ENCODE results near the gene MCM3. TPM values are rescaled to one million over a fixed set of nuclear protein-coding genes. Genes with fewer than 3 reads are reported as not detected.

The MCM3 gene
- total and polyA plus RNA-seq, 2 donors (not counting 1 experiment from before 2014, with no cell fraction given): 34.3 to 58.5 TPM

GRCh38 chr6:52305411-52305810 lies 20.9 kb upstream of the MCM3 start:
- Histone ChIP-seq H3K9ac (ENCODE audit: low read length) (peak overlapping the region; percentile 34), H3K4me3 (ENCODE audit: control extremely low read depth in 1 of 5, extremely low read depth in 1 of 5, insufficient read depth in 1 of 5, low read depth in 2 of 5, low read length in 4 of 5) (peak overlapping the region in 3 of 5 experiments; percentile 0 to 44 (median 23)), H4K20me1 (ENCODE audit: control insufficient read depth, insufficient read depth, low read length, poor library complexity, severe bottlenecking) (no peaks in the 10 kb centered on the region), H3K4me2 (replicated peaks; ENCODE audit: low read depth, low read length, poor library complexity, severe bottlenecking) (peak overlapping the region; percentile 62), H3K27me3 (replicated peaks in 1 of 4; ENCODE audit: control extremely low read depth in 1 of 4, control insufficient read depth in 3 of 4, insufficient read depth in 4 of 4, low read length in 3 of 4) (no peaks in the 10 kb centered on the region), H3K4me1 (ENCODE audit: control insufficient read depth in 2 of 2, insufficient read depth in 2 of 2, low read length in 2 of 2) (peaks cover 59 to 65% of the 10 kb centered on the region in 2 donors), H2AFZ (ENCODE audit: insufficient read depth, low read depth, low read length, poor library complexity, severe bottlenecking) (no peak overlapping the region), H3K36me3 (replicated peaks in 1 of 2; ENCODE audit: control extremely low read depth in 1 of 2, control insufficient read depth in 1 of 2, extremely low read depth in 1 of 2, insufficient read depth in 2 of 2, low read length in 1 of 2) (no peaks in the 10 kb centered on the region), H3K9me3 (ENCODE audit: control extremely low read depth in 1 of 3, control insufficient read depth in 2 of 3, insufficient read depth in 1 of 3, low read length in 2 of 3) (peaks cover 0 to 4% (median 0%) of the 10 kb centered on the region in 3 donors), H3K27ac (ENCODE audit: low read length in 2 of 2) (peak overlapping the region; percentile 92 to 94), H3K79me2 (ENCODE audit: control insufficient read depth, insufficient read depth, low read length) (no peaks in the 10 kb centered on the region)
- Mint-ChIP-seq H3K27me3 (no peaks in the 10 kb centered on the region), H3K27ac (peak overlapping the region; percentile 93), H3K4me3 (peak overlapping the region; percentile 80), H3K4me1 (peaks cover 64% of the 10 kb centered on the region), H3K9me3 (ENCODE audit: insufficient read depth) (no peaks in the 10 kb centered on the region)
- WGBS (ENCODE audit: insufficient coverage): no CpG with 5 or more reads among the region's 6 CpGs
- intact Hi-C loops (cut with micrococcal nuclease): loop anchor here (1.0 to 5.0 kb wide), 5 partner anchors 9 to 271 kb away; partner anchors contain the start of genes EFHC1 and MCM3
- POLR2A ChIA-PET: interaction anchor here (1.0 to 1.9 kb wide), 3 partner anchors 9 to 57 kb away, joined by 3 to 4 read pairs (median 4); partner anchors contain the start of genes MCM3 and PAQR8
- no peak for TF ChIP-seq EZH2 (IDR thresholded peaks at IDR 0.05; ENCODE audit: borderline replicate concordance, insufficient read depth, low read depth, low read length, poor library complexity, severe bottlenecking)
- CTCF ChIA-PET: interaction anchor here (0.8 to 4.2 kb wide), 7 partner anchors 9 to 102 kb away, joined by 3 to 29 read pairs (median 5); partner anchors contain the start of genes MCM3 and PAQR8
- no peak for DNase-seq
- peak; percentile 38 for ATAC-seq (ENCODE audit: low read depth)

DNA sequence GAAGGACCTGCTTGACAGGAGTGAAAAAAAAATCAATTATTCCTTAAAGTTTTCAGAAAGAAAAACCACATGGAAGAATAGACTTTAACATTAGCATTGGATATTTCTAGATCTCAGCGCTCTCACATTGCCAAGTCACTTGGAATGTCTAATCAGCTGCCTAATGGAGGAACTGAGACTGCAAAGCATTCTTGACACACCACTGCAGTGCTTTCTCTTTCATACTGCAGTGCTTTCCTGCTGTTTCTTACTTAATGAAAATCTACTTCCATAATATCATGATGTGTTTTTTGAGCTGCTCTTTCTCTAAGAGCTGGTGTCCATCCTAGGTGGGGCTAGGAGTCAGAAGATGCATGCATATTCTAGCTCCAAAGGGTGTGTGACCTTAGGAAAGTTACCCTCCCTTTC lies 20.4 kb upstream of the MCM3 start:
- H3K4me1 Mint-ChIP-seq: peaks cover 62% of the 10 kb centered on the region
- H3K27me3 Mint-ChIP-seq: no peaks in the 10 kb centered on the region
- H3K4me3 Mint-ChIP-seq: peak overlapping the region; percentile 80
- TF ChIP-seq EZH2 (IDR thresholded peaks at IDR 0.05; ENCODE audit: borderline replicate concordance, insufficient read depth, low read depth, low read length, poor library complexity, severe bottlenecking) (no peak), CTCF (IDR thresholded peaks at IDR 0.05) (no peak)
- Histone ChIP-seq H3K4me1 (ENCODE audit: control insufficient read depth in 2 of 2, insufficient read depth in 2 of 2, low read length in 2 of 2) (peaks cover 59 to 65% of the 10 kb centered on the region in 2 donors), H3K27me3 (replicated peaks in 1 of 4; ENCODE audit: control extremely low read depth in 1 of 4, control insufficient read depth in 3 of 4, insufficient read depth in 4 of 4, low read length in 3 of 4) (no peaks in the 10 kb centered on the region), H3K9ac (ENCODE audit: low read length) (peak overlapping the region; percentile 34), H3K36me3 (replicated peaks in 1 of 2; ENCODE audit: control extremely low read depth in 1 of 2, control insufficient read depth in 1 of 2, extremely low read depth in 1 of 2, insufficient read depth in 2 of 2, low read length in 1 of 2) (no peaks in the 10 kb centered on the region), H3K27ac (ENCODE audit: low read length in 2 of 2) (peak overlapping the region; percentile 92 to 94), H4K20me1 (ENCODE audit: control insufficient read depth, insufficient read depth, low read length, poor library complexity, severe bottlenecking) (no peaks in the 10 kb centered on the region), H2AFZ (ENCODE audit: insufficient read depth, low read depth, low read length, poor library complexity, severe bottlenecking) (peak overlapping the region; percentile 17), H3K79me2 (ENCODE audit: control insufficient read depth, insufficient read depth, low read length) (no peaks in the 10 kb centered on the region), H3K4me2 (replicated peaks; ENCODE audit: low read depth, low read length, poor library complexity, severe bottlenecking) (peak overlapping the region; percentile 62), H3K9me3 (ENCODE audit: control extremely low read depth in 1 of 3, control insufficient read depth in 2 of 3, insufficient read depth in 1 of 3, low read length in 2 of 3) (peaks cover 0 to 4% (median 0%) of the 10 kb centered on the region in 3 donors), H3K4me3 (ENCODE audit: control extremely low read depth in 1 of 5, extremely low read depth in 1 of 5, insufficient read depth in 1 of 5, low read depth in 2 of 5, low read length in 4 of 5) (peak overlapping the region in 4 of 5 experiments; percentile 0 to 44 (median 20))
- ChIA-PET CTCF (interaction anchor here (0.8 to 4.2 kb wide), 7 partner anchors 8 to 103 kb away, joined by 3 to 29 read pairs (median 5); partner anchors contain the start of genes MCM3 and PAQR8), POLR2A (interaction anchor here (1.0 to 1.9 kb wide), 4 partner anchors 8 to 57 kb away, joined by 3 to 4 read pairs (median 4); partner anchors contain the start of genes MCM3 and PAQR8)
- no peaks in the 10 kb centered on the region for H3K9me3 Mint-ChIP-seq (ENCODE audit: insufficient read depth)
- DNase-seq (peak; percentile 73), ATAC-seq (ENCODE audit: low read depth) (peak; percentile 44)
- peak overlapping the region; percentile 93 for H3K27ac Mint-ChIP-seq
- intact Hi-C loops (cut with micrococcal nuclease): loop anchor here (1.0 to 5.0 kb wide), 5 partner anchors 9 to 271 kb away; partner anchors contain the start of genes EFHC1 and MCM3
- WGBS (ENCODE audit: insufficient coverage): 0% methylated on average over 1 of the region's 1 CpG
